GM04504 (cell line): ENCODE data around the gene AP3S1.
"Not testable (repeated sequence)": the region's sequence is repeated elsewhere in the genome, so short reads cannot be mapped to it uniquely, and the experiment has no call there.

ENCODE experiments used
- DNase-seq: peaks from one replicate; pipeline ENCODE4 v3.0.0-alpha.2; 2012; ENCODE audit warnings: low read depth

Gene AP3S1

GRCh38 chr5:115873392-115873791 is 31.7 kb downstream of the AP3S1 start:
- DNase-seq = no peak

GRCh38 chr5:115875447-115875846 is 33.7 kb downstream of the AP3S1 start:
- DNase-seq = no peak

- DNase-seq = not testable (repeated sequence)
Measured at GRCh38 chr5:115877342-115877741, 35.6 kb downstream of the AP3S1 start.

- not testable (repeated sequence) for DNase-seq
Measured at GRCh38 chr5:115882434-115882833, 40.7 kb downstream of the AP3S1 start.

GRCh38 chr5:115884704-115885103 is 43.0 kb downstream of the AP3S1 start:
- no peak for DNase-seq

GRCh38 chr5:115885208-115885607 is 43.5 kb downstream of the AP3S1 start:
- DNase-seq = not testable (repeated sequence)

GRCh38 chr5:115888027-115888426 is 46.3 kb downstream of the AP3S1 start:
- no peak for DNase-seq

- no peak for DNase-seq
Measured at GRCh38 chr5:115892021-115892420, 50.3 kb downstream of the AP3S1 start.

GRCh38 chr5:115894342-115894741 is 52.6 kb downstream of the AP3S1 start:
- no peak for DNase-seq

GRCh38 chr5:115895821-115896220 is 54.1 kb downstream of the AP3S1 start:
- DNase-seq = no peak

GRCh38 chr5:115898656-115899055 is 56.9 kb downstream of the AP3S1 start:
- DNase-seq = no peak

- no peak for DNase-seq
Measured at GRCh38 chr5:115907177-115907576, 65.4 kb downstream of the AP3S1 start.

GRCh38 chr5:115913623-115914400 is 72.1 kb downstream of the AP3S1 start:
- not testable (repeated sequence) for DNase-seq

GRCh38 chr5:115920171-115920725 is 78.5 kb downstream of the AP3S1 start:
- DNase-seq = no peak

- DNase-seq = not testable (repeated sequence)
Measured at GRCh38 chr5:115928578-115929407, 87.1 kb downstream of the AP3S1 start.

GRCh38 chr5:115930171-115930570 is 88.4 kb downstream of the AP3S1 start:
- not testable (repeated sequence) for DNase-seq

- DNase-seq = no peak
Measured at GRCh38 chr5:115930630-115931337, 89.0 kb downstream of the AP3S1 start.

GRCh38 chr5:115932991-115933390 is 91.3 kb downstream of the AP3S1 start:
- DNase-seq = no peak

- no peak for DNase-seq
Measured at GRCh38 chr5:115934388-115934974, 92.7 kb downstream of the AP3S1 start.

GRCh38 chr5:115936031-115936430 is 94.3 kb downstream of the AP3S1 start:
- DNase-seq = no peak

- DNase-seq = no peak
Measured at GRCh38 chr5:115939059-115939458, 97.3 kb downstream of the AP3S1 start.
